ENCODE measurements around the gene CDC16.
"Not testable (repeated sequence)": the region's sequence is repeated elsewhere in the genome, so short reads cannot be mapped to it uniquely, and the experiment has no call there.

CDC16 gene

GRCh38 chr13:114264313-114264712 lies 29.6 kb downstream of the CDC16 start:
- DNase-seq (ENCODE audit: low read depth in 3 of 3), result not testable (repeated sequence)

GRCh38 chr13:114264886-114265611 lies 30.4 kb downstream of the CDC16 start:
- DNase-seq (ENCODE audit: low read depth in 3 of 3), result no peak

DNA sequence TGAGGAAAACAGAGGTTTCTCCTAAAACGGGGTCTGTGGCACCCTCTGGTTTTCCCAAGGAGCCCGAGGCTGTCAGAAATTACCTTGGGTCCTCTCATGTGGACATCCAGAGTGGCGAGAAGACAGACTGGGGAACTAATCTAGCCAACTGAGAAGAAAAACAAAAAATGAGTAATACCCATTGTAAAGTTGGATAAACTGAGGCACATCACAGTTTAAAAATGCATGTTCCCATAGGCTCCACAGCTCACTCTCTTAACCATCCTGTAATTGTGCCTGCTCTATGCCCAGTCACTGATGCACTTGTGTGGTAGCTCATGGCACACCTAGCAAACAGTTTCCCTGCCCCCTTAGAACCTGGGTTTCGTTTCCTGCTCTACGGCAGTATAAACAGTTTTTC lies 31.5 kb downstream of the CDC16 start:
- DNase-seq (ENCODE audit: low read depth in 3 of 3), result no peak

- DNase-seq (ENCODE audit: low read depth in 3 of 3), result no peak
Measured at GRCh38 chr13:114268344-114269280, 33.9 kb downstream of the CDC16 start.

DNA sequence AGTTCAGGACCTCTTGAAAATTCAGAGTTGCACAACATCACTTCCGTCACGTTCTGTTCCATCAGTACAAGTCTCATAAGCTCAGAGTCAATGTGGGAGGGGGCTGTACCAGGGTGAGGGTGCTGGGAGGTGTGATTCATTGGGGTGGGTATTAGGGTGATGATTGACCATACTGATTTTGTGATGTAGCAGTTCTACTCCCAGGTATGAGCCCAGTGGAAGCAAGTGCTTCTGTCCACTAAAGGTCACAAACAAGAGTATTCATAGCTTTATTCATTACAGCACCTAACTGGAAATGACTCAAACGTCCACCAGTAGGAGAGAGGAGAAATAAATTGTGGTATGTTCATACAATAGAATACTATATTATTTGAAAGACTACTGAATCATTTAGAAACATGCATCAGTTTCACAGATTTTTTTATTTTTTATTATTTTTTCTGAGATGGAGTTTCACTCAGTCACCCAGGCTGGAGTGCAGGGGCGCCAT lies 34.6 kb downstream of the CDC16 start:
- no peak for DNase-seq (ENCODE audit: low read depth in 3 of 3)

DNA sequence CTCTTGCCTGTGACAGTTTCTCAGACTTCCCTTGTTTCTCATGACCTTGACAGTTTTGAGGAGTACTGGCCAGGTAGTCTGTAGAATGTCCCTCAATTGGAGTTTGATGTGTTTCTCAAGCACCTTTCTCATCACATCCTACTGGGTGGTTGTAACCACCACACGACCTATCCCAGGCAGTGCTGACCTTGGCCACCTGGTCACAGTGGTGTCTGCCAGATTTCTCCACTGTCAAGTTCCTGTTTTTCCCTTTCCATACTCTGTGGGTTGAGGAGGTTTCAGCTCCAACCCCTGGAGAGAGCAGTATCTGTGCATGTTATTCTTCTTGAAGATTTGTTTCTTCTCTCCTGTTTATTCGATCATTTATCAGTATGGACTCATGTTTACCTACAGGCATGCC lies 38.3 kb downstream of the CDC16 start:
- DNase-seq (ENCODE audit: low read depth in 3 of 3), result no peak

DNA sequence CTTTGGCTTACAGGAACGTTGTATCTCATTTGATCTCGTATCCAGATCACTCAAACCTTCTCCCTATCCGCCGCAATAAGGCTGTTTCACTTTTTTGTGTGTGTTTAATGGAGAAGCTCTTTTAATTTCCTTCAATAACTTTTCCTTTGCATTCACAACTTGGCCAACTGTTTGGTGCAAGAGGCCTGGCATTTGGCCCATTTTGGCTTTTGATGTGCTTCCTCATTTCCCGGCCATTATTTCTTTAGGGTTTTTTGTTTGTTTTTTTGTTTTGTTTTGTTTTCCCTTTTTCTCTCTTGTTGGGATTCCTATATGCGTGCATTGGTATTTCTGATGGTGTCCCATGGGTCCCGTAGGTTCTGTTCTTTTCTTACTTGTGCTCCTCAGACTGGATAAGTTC lies 40.6 kb downstream of the CDC16 start:
- DNase-seq (ENCODE audit: low read depth in 3 of 3), result no peak

DNA sequence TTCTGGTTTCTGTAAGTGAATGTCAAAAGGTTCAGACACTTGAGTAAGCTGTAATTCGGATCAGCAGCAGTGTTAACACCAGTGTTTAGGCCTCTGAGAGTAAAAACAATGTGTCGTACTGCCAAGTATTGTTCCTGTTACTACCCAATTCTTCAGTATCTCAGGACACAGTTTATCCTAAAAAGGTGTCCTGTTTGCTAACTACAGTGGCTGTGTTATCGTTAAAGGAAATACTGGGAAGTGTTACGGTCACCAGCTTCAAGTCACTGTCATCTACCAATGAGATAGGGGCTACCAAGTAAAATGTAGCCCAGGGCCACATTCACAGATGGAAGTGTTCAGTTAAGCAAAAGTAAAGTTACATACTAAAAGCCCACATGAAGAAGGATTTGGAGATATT lies 44.4 kb downstream of the CDC16 start:
- DNase-seq (ENCODE audit: low read depth in 3 of 3), result no peak

GRCh38 chr13:114279758-114280355 lies 45.2 kb downstream of the CDC16 start:
- DNase-seq (ENCODE audit: low read depth in 3 of 3), result no peak

GRCh38 chr13:114281351-114282040 lies 46.8 kb downstream of the CDC16 start, which contains the start of gene UPF3A:
TSS of gene UPF3A (plus strand) at chr13:114281601. CDS start at chr13:114281640, 39 bp downstream.
- DNase-seq (ENCODE audit: low read depth in 3 of 3), result peak; percentile 82 to 89 (median 82)

DNA sequence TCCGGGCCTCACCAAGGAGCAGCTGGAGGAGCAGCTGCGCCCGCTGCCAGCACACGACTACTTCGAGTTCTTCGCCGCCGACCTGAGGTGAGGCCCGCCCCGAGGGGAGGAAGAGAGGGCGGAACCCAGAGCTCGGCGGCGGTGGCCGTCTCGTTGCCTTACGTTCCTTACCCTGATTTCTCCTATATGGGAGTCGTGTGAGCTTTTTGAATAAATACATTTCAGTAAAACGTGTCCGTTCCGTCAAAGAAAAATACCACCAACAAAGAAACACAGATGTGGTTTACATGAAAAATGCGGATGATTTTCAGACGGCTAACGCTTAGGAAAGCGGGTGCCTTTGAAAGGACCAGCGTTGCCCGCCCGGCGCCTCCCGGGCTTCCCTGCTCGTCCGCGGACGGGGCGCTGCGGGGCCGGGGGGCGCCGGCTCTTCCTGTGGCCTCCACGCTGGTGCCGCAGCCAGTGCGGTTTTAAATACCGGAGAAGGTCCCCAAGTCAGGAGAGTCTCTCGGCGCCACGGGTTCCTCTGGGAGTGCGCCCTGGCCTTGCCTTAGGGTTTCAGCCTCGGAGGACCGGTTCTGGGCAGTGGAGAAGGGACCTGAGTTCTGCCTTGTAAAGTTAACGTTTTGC lies 47.5 kb downstream of the CDC16 start:
- peak in 2 of 3 experiments; percentile 5 to 17 for DNase-seq (ENCODE audit: low read depth in 3 of 3)

- DNase-seq (ENCODE audit: low read depth in 3 of 3), result no peak
Measured at GRCh38 chr13:114283576-114283975, 48.9 kb downstream of the CDC16 start.

GRCh38 chr13:114284680-114285079 lies 50.0 kb downstream of the CDC16 start:
- DNase-seq (ENCODE audit: low read depth in 3 of 3), result no peak

DNA sequence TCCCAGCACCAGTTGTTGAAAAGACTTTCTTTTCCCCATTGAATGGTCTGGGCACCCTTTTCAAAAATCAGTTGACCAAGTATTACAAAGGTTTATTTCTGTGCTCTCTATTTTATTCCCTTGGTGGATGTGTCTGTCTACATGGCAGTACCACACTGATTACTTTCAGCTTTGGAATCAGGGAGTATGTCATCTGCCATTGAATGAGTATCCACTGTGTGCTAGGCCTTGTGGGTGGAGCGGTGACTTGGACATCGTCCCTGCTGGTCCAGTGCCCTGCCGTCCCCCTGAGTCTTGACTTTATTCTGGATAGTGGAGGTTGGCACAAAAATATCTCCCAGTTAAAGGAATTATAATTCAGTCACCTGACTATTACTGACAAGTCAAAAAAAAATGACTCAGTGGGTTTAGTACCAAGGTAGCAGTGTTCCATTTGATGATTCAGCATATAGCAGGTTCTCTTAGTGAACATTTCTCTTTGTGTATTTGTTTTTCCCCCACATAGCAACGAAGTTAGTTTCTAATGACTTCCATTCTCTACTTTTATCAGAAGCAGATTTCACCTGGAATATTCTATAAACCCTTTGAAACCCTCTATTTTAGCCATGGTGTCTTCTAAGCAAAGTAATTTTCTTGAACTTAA lies 50.6 kb downstream of the CDC16 start:
- no peak for DNase-seq (ENCODE audit: low read depth in 3 of 3)

- DNase-seq (ENCODE audit: low read depth in 3 of 3), result no peak
Measured at GRCh38 chr13:114286808-114287207, 52.1 kb downstream of the CDC16 start.

GRCh38 chr13:114288157-114288591 lies 53.5 kb downstream of the CDC16 start:
- DNase-seq (ENCODE audit: low read depth in 3 of 3), result no peak

GRCh38 chr13:114296448-114296847 lies 61.8 kb downstream of the CDC16 start:
- no peak for DNase-seq (ENCODE audit: low read depth in 3 of 3)

DNA sequence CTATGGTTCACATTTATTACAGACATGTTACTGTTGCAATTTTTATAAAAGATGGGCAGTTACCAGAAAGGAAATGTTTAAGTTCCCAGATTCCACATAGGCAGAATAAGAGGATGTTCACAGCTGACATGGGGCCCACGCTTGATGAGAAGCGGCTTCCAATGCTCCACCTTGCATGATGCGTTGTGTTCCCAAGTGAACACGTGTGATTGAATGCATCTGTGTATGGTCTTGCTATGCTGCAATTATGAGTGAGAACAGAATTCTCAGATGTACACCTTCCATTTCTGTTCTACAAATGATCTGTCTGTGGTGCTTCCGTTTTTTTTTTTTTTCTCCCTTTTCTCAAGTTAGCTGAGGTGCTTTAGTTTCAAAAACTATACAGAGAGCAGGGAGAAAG lies 62.2 kb downstream of the CDC16 start:
- no peak for DNase-seq (ENCODE audit: low read depth in 3 of 3)

GRCh38 chr13:114298866-114299265 lies 64.2 kb downstream of the CDC16 start:
- DNase-seq (ENCODE audit: low read depth in 3 of 3), result no peak

DNA sequence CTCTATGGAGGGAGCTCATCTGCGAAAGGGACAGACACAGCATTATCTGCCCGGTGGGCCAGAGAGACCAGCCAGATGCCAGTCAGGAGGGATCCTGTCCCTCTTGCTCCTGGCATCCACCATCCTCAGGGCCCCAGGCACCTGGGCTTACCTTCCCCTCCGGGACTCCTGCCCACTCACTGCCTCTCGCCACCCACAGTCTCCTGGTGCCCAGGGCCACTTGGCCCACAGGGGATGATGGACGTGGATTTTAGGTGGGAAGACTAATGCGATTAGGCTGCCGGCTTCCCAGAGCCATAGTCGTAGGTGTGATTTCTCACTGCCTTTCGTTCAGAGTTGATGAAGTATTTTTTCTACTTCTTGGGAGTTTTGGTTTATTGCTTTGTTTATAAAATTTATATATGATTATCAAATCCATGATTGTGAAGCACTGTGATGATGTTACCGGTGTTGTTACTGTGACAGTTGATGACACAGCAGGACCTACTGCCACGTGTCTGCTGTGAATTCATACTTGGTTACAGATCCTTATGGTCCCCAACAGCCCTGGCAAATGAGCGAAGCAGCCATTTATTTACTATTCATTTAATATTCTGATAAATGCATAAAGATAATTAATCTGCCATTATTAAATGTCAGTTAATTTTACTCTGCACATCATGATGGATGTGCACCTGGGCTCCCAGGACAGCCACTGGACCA lies 65.1 kb downstream of the CDC16 start:
- DNase-seq (ENCODE audit: low read depth in 3 of 3), result no peak
